ENCODE measurements around the gene RGMA. TPM values are rescaled to one million over a fixed set of nuclear protein-coding genes. Genes with fewer than 3 reads are reported as not detected.

RGMA gene
- 0.42 and 0.72 TPM in 2 replicates for total RNA-seq (2014; rRNA removed; shearing (Covaris generic))
- polyA plus RNA-seq (2014; cell fraction: nucleus; rRNA removed) = 0.01 and 0.25 TPM in 2 replicates

GRCh38 chr15:93088981-93089726 is at the start of gene RGMA:
Gene RGMA (minus strand): TSS chr15:93089211. CDS start chr15:93088932, 279 bp downstream.
- DNase-seq (ENCODE audit: extremely low read depth, low read depth) = no peak

- DNase-seq (ENCODE audit: extremely low read depth, low read depth) = no peak
These were observed 47.6 kb upstream of the RGMA start for GRCh38 chr15:93136606-93137005.

DNA sequence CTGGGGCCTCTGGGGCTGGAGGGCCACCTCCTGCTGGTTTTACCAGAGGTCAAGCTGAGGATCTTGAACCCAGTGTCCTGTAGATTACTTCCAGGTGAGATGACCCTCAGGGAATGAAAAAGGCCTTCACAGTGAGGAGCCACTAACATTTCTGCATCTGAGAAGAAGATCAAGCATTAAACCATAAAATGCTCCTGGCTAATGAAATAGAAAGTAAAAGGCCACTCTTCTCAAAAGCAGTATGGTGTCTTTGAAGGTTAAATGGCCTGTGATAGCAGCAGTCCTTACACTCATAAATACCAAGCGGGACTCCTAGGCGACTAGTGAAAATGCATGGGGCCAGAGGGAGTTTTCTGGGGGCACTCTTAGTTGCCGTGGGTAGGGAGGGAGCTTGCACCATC is 47.0 kb upstream of the RGMA start:
- DNase-seq (ENCODE audit: extremely low read depth, low read depth) = no peak

DNA sequence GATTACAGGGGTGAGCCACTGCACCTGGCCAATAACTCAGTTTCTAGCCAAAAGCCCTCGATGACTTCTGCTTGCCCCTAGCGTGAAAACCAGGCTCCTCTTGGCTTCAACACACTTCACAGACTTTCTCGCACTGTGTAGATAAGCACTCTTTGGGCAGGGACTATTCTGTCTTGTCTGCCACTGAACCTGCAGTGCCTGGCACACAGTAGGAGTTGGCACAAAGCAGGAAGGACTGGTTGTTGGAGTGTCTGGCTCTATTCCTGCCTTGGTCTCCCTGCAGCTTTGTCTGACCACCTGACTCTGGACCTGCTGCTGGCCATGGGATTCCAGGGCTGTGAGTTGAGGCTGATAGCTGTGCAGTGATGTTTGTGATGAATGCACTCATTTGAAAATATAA is 46.4 kb upstream of the RGMA start:
- no peak for DNase-seq (ENCODE audit: extremely low read depth, low read depth)

DNA sequence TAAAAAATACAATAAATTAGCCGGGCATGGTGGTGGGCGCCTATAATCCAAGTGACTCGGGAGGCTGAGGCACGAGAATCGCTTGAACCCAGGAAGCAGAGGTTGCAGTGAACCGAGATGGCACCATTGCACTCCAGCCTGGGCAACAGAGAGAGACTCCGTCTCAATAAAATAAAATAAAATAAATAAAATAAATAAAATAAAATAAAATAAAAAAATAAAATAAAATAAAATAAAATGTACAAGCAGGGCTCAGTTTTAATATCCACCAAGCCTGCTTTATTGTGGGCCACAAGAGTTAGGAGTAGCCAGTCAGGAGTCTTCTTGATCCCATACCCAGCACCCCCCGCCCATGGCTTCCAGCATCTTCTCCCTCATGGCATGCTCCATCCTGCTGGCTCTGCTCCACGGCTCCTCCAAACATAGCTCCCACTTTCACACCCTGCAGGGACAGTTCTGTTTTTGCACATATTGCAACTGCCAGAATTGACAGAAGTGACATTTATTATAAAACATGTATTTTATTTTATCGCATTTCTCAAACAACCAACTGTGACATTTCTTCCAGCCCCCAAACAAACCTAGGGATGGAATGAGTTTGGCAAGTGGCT is 42.6 kb upstream of the RGMA start:
- DNase-seq (ENCODE audit: extremely low read depth, low read depth) = no peak

- DNase-seq (ENCODE audit: extremely low read depth, low read depth) = no peak
These were observed 40.9 kb upstream of the RGMA start for GRCh38 chr15:93129702-93130488.

DNA sequence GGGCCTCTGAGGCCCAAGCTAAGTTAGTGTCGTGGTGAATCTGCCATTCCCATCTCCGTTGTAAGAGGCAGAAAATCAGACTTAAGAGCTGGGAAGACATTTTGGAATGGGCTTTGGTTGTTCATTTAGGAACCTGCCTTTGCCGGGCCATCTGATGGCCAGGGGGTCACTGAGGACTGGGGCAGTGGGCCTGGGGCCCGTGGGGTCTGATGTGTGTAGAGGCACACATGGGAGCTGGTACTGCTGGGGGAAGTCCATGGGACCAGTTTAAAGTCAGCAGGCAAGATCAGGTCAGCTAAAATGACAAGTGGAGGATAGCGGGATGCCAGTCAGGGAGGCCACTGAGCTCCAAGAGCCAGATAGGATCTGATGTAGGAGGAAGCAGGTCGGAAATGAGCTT is 38.3 kb upstream of the RGMA start:
- no peak for DNase-seq (ENCODE audit: extremely low read depth, low read depth)

DNA sequence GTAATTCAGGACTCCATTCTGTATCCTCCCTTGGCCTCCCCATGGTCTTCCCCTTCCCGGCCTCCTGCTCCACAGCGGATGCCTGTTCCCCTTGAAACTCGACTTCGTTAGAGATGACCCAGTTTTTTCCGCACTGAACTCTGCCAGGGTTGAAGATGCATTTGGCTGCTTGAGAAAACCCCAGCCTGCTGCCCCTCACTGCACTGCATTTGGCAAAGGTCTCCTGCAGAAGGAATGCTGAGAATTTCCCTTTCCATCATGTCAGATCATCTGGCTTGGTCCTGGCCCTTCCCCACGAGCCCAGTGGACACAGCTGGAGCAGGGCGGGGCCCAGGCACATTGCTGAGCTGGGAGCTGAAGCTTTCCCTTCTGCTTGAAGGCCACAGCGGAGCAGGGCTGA is 37.6 kb upstream of the RGMA start:
- no peak for DNase-seq (ENCODE audit: extremely low read depth, low read depth)

- DNase-seq (ENCODE audit: extremely low read depth, low read depth) = no peak
These were observed 37.1 kb upstream of the RGMA start for GRCh38 chr15:93126148-93126547.

DNA sequence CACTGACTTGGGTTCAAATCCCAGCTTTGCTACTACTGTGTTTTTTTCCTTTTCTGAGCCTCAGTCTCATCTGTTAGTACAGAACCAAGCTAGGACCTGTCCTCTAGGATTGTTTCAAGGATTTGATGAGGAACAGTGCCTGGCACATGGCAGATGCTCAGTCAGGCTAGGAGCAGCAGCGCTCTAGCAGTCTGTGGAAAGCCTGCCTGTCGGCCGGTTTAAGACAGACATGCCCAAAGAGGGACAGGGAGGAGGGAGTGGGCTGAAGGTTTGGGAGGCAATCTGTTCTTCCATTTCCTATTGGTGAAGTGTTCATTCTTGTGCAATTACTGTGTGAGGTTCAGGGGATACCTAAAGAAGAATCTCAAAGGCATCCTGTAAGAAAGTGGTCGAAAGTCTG is 35.1 kb upstream of the RGMA start:
- no peak for DNase-seq (ENCODE audit: extremely low read depth, low read depth)

DNA sequence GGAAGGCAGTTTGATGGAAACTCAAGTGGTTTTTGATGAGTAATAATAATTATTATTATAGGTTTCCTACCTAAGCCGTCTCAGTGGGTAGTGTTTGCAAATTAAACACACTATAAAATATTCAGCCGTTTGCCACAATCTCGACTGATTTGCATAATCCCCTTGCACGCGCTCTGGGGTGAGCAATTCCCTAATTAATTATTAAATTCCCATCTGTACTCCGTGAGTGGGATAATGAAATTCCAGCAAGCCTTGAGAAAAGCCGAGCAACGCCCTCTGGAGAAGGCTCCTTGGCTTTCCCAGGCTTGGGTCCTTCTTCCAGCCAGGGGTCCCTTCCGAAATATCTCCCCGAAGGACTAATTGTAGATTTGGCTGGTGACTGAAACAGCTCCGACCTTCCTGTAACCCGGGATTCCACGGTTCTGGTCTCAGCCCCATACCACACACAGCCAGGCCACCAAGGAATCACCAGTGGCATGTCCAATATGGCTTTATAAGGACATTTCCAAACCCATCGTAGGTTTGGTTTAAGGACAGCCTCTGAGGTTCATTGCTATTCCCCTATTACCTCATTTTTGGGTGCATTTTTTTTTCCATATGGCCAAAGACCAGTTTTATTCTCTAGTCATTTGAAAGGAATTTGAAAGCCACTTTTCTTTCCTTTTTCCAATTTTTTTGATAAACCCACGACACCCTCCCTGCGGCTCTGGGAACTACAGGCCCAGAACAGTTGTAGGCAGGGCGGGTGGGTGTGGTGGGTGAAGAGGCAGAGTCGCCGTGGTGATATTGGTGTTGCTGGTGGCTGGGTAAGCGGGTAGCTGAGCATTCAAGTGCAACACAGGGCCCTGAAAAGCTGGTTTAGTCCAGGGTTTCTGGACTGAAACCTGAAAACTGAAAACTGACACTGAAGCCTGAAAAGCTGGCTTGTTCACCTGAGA is 33.2 kb upstream of the RGMA start:
- no peak for DNase-seq (ENCODE audit: extremely low read depth, low read depth)

DNA sequence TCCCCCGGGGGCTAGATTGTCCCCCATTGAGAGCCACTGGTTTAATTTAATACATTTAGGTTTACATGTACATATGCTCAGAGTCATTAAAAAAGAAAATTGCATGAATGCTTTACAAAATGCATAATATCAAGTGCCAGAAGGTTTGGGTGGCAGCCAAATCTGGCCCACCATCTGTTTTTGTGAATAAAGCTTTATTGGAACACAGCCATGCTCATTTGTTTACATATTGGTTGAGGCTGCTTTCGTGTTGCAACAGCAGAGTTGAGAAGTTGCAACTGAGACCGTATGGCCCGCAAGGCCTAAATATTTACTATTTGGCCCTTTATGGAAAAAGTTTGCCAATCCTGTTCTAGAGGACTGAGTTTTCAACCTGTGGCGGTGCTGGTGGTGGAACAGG is 32.1 kb upstream of the RGMA start:
- no peak for DNase-seq (ENCODE audit: extremely low read depth, low read depth)

- DNase-seq (ENCODE audit: extremely low read depth, low read depth) = no peak
These were observed 29.9 kb upstream of the RGMA start for GRCh38 chr15:93118904-93119303.

DNA sequence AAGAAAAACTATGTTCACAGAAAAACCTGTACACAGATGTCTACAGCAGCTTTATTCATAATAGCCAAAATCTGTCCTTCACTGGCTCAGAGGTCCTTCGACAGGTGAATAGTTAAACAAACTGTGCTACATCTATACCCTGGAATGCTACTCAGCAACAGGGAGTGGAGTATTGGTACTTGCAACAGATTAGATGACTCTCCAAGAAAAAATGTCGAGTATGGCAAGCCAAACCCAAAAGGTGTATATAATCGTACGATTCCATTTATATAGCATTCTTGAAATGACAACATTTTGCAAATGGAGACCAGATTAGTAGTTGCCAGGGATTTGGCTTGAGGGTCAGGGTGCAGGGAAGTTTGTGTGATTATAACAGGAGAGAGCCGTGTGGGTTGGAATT is 22.4 kb upstream of the RGMA start:
- no peak for DNase-seq (ENCODE audit: extremely low read depth, low read depth)

GRCh38 chr15:93110502-93111040 is 21.6 kb upstream of the RGMA start:
- DNase-seq (ENCODE audit: extremely low read depth, low read depth) = no peak

DNA sequence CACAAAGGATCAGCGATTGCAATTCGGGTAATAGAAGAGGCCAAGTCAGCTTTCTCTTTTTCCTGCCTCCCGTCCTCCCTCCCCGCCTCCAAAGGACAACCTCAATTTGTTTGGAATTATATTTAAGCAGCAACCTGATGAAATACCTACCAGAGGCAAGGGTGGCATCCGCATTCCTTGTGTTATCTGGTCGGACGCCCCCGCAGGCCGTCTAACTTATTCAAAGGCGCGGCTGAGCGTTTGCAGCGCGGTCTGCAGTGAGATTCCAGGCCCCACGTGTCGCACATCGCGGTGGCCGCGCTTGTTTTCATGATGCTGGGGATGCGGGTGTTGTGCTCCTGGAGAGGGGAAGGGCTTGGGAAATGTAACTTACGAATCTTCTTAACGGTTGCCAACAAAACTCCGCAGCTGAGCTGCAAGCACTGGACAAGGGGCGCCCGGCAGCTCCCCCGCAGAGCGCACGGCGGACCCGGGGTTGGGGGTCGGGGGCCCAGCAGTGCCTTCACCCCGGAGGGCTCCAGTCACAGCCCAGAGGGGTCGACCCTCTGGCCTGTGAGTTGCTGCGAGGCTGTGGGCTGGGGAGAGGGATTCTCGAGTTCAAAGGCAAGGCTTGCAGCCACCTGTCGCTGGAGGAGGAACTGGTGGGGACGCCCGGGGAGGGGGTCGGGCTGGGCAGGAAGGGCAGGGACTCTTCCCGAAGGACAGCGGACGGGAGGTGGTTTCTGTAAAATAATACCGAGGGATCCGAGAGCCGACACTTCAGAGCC is 20.5 kb upstream of the RGMA start:
- DNase-seq (ENCODE audit: extremely low read depth, low read depth) = no peak

- no peak for DNase-seq (ENCODE audit: extremely low read depth, low read depth)
These were observed 18.6 kb upstream of the RGMA start for GRCh38 chr15:93107646-93108045.

DNA sequence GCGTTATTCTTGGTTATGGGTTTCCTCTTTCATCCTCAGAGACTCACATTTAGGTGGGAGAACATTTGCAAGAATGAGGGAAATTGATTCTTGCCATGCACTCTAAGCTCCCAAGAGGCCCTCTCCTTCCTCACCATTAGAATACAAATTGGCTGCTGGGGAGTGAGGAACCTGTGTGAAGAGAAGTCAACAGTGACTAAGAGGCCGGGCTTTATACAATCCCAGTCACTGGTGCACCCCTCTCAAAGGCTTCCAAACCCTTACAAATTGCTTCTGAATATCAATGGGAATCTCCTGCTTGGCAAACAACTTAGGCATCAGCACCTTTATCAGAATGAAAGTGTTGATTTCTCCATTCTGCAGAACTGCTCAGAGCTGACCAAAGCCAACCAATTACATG is 16.5 kb upstream of the RGMA start:
- no peak for DNase-seq (ENCODE audit: extremely low read depth, low read depth)

DNA sequence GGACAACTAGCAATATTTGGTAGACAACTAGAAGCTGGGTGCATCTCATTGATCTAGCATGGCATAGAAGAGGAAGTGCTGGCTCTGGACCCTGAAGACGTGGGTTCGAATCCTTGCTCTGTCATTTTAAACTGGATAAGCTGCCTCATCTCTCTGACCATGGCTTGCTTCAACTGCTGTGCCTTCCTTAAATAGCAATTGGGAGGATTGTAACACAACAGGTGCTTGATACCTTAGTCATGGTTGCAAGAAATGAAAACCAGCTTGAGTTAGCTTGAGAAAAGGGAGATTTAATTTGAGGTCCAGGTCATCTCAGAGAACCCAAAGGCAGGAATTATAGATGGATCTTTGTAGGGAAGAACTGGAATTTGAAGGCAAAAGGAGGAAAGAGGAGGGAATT is 14.8 kb upstream of the RGMA start:
- DNase-seq (ENCODE audit: extremely low read depth, low read depth) = no peak

- no peak for DNase-seq (ENCODE audit: extremely low read depth, low read depth)
These were observed 13.2 kb upstream of the RGMA start for GRCh38 chr15:93102211-93102610.

All from NCI-H460 (cell line).